ENCODE data around the gene RPS4Y1. TPM values are rescaled to one million over a fixed set of nuclear protein-coding genes. Genes with fewer than 3 reads are reported as not detected.

The RPS4Y1 gene
- total and polyA plus RNA-seq, 2 of the 4 experiments (the other 2 are of a cell fraction) = not detected

DNA sequence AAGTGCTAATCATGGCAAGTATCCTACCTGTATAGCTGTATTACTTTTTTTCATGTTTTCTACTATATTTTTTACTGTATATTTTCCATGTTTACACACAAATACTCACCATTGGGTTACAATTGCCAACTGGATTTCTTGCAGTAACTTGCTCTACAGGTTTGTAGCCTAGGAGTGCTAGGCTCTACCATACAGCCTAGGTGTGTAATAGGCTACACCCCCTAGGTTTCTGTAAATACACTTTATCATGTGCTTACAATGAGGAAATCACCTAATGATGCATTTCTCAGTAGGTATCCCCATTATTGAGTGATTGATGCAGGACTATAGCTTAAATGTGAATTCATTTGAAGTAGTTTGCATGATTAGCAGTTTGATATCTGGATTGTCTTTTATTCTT lies 43.4 kb upstream of the RPS4Y1 start:
- no peak overlapping the region for H3K4me3 ChIP-seq (ENCODE audit: insufficient read depth, low read depth, low read length)
- intact Hi-C loops (cut with micrococcal nuclease) (no loop called here), dilution Hi-C loops (cut with HindIII; ENCODE audit: low sequenced_read_pairs, unreplicated experiment) (no loop called here), in situ Hi-C loops (cut with MboI; ENCODE audit: low sequenced_read_pairs) (no loop called here)
- no peak overlapping the region for H2AK9ac ChIP-seq (replicated peaks; ENCODE audit: low read depth, low read length, poor library complexity)
- no peak overlapping the region for H3K27ac ChIP-seq (ENCODE audit: insufficient read depth, low read length)
- no peak overlapping the region for H2BK120ac ChIP-seq (ENCODE audit: low read depth, low read length)
- no peak overlapping the region for H3K14ac ChIP-seq (replicated peaks; ENCODE audit: low read depth, low read length)
- no peak overlapping the region for H3K56ac ChIP-seq (ENCODE audit: extremely low read depth, insufficient read depth, low read length)
- no peaks in the 10 kb centered on the region for H3K4me1 ChIP-seq (ENCODE audit: control insufficient read depth, insufficient read depth, low read length)
- H3K27me3 ChIP-seq (ENCODE audit: control insufficient read depth, insufficient read depth, low read length) = no peaks in the 10 kb centered on the region
- H3K9me1 ChIP-seq (ENCODE audit: insufficient read depth, low read length) = no peaks in the 10 kb centered on the region
- no peak overlapping the region for H2BK5ac ChIP-seq (ENCODE audit: low read depth, low read length, poor library complexity, severe bottlenecking)
- ATAC-seq (ENCODE audit: low read depth) (no peak), DNase-seq (no peak)
- no peak overlapping the region for H4K91ac ChIP-seq (ENCODE audit: insufficient read depth, low read depth, low read length)
- no peak overlapping the region for H2AK5ac ChIP-seq (ENCODE audit: low read depth, low read length)
- no peak overlapping the region for H3K9ac ChIP-seq (ENCODE audit: low read depth, low read length)
- H2BK15ac ChIP-seq (ENCODE audit: low read depth, low read length) = no peak overlapping the region
- no peak overlapping the region for H4K8ac ChIP-seq (ENCODE audit: low read depth in 2 of 2, low read length in 2 of 2)
- POLR2A ChIA-PET (ENCODE audit: unreplicated experiment) = no interaction called here
- no peak overlapping the region for H2BK20ac ChIP-seq (ENCODE audit: low read depth, low read length)
- CTCF ChIA-PET = no interaction called here
- TF ChIP-seq, protein P1, sequence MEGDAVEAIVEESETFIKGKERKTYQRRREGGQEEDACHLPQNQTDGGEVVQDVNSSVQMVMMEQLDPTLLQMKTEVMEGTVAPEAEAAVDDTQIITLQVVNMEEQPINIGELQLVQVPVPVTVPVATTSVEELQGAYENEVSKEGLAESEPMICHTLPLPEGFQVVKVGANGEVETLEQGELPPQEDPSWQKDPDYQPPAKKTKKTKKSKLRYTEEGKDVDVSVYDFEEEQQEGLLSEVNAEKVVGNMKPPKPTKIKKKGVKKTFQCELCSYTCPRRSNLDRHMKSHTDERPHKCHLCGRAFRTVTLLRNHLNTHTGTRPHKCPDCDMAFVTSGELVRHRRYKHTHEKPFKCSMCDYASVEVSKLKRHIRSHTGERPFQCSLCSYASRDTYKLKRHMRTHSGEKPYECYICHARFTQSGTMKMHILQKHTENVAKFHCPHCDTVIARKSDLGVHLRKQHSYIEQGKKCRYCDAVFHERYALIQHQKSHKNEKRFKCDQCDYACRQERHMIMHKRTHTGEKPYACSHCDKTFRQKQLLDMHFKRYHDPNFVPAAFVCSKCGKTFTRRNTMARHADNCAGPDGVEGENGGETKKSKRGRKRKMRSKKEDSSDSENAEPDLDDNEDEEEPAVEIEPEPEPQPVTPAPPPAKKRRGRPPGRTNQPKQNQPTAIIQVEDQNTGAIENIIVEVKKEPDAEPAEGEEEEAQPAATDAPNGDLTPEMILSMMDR (conservative IDR thresholded peaks at IDR 0.05; ENCODE audit: low read depth, low read length) = no peak
- TF ChIP-seq NFE2L2 (IDR thresholded peaks at IDR 0.05; ENCODE audit: low read depth, low read length) (no peak), FOS (IDR thresholded peaks at IDR 0.05; ENCODE audit: low read depth, low read length) (no peak), POLR2A (IDR thresholded peaks at IDR 0.05; ENCODE audit: low read depth, low read length) (no peak), RAD21 (IDR thresholded peaks at IDR 0.05; ENCODE audit: low read length) (no peak)
- TF ChIP-seq, protein P2, sequence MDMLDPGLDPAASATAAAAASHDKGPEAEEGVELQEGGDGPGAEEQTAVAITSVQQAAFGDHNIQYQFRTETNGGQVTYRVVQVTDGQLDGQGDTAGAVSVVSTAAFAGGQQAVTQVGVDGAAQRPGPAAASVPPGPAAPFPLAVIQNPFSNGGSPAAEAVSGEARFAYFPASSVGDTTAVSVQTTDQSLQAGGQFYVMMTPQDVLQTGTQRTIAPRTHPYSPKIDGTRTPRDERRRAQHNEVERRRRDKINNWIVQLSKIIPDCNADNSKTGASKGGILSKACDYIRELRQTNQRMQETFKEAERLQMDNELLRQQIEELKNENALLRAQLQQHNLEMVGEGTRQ (IDR thresholded peaks at IDR 0.05; ENCODE audit: low read depth, low read length) = no peak
- H3K23ac ChIP-seq (ENCODE audit: low read depth, low read length) = no peak overlapping the region
- no peaks in the 10 kb centered on the region for H3K79me1 ChIP-seq (ENCODE audit: low read depth in 1 of 2, low read length in 2 of 2)
- H4K5ac ChIP-seq (ENCODE audit: low read depth, low read length) = no peak overlapping the region
- no peaks in the 10 kb centered on the region for H4K20me1 ChIP-seq (ENCODE audit: insufficient read depth, low read length)
- BruUV-seq (replicated peaks) = no TSS peak
- H3K4ac ChIP-seq (ENCODE audit: low read depth, low read length) = no peak overlapping the region
- H3K9me3 ChIP-seq (ENCODE audit: control insufficient read depth, insufficient read depth, low read length) = no peaks in the 10 kb centered on the region
- H3K18ac ChIP-seq (ENCODE audit: low read depth, low read length) = no peak overlapping the region
- no peak overlapping the region for H2AFZ ChIP-seq (replicated peaks; ENCODE audit: low read length, poor library complexity)
- no peak overlapping the region for H3K4me2 ChIP-seq (ENCODE audit: low read depth, low read length)
- H3K36me3 ChIP-seq (ENCODE audit: control insufficient read depth, insufficient read depth, low read length) = no peaks in the 10 kb centered on the region
